HG03439 (cell line): Measurements from ENCODE around the gene CYGB.

Source experiments
- ATAC-seq: cut with Tn5 transposase; IDR thresholded peaks from one replicate; pipeline ENCODE4 v1.9.1; 2021; ENCODE audit warnings: mild to moderate bottlenecking, moderate library complexity; ENCODE audit not compliant: unreplicated experiment

Gene CYGB

GRCh38 chr17:76551685-76552084, 14.2 kb upstream of the CYGB start:
- no peak for ATAC-seq

- ATAC-seq, result no peak
Observed at GRCh38 chr17:76550712-76551615, 13.5 kb upstream of the CYGB start.

GRCh38 chr17:76549539-76549938, 12.0 kb upstream of the CYGB start:
- no peak for ATAC-seq

GRCh38 chr17:76549215-76549518, 11.7 kb upstream of the CYGB start:
- no peak for ATAC-seq

- ATAC-seq, result no peak
Observed at GRCh38 chr17:76548378-76549214, 11.1 kb upstream of the CYGB start.

GRCh38 chr17:76547642-76548202, 10.2 kb upstream of the CYGB start:
- no peak for ATAC-seq

GRCh38 chr17:76547183-76547641, 9.7 kb upstream of the CYGB start:
- no peak for ATAC-seq

GRCh38 chr17:76546556-76547182, 9.2 kb upstream of the CYGB start:
- ATAC-seq, result no peak

- no peak for ATAC-seq
Observed at GRCh38 chr17:76545918-76546555, 8.5 kb upstream of the CYGB start.

GRCh38 chr17:76544546-76545365, 7.2 kb upstream of the CYGB start:
- no peak for ATAC-seq

- no peak for ATAC-seq
Observed at GRCh38 chr17:76543826-76544545, 6.5 kb upstream of the CYGB start.

GRCh38 chr17:76543482-76543825, 5.9 kb upstream of the CYGB start:
- no peak for ATAC-seq

- ATAC-seq, result no peak
Observed at GRCh38 chr17:76542984-76543383, 5.5 kb upstream of the CYGB start.

GRCh38 chr17:76542566-76542971, 5.1 kb upstream of the CYGB start:
- ATAC-seq, result no peak

- no peak for ATAC-seq
Observed at GRCh38 chr17:76541739-76542454, 4.4 kb upstream of the CYGB start.

GRCh38 chr17:76540381-76541300, 3.1 kb upstream of the CYGB start:
- no peak for ATAC-seq

- no peak for ATAC-seq
Observed at GRCh38 chr17:76539631-76540271, 2.2 kb upstream of the CYGB start, which contains the start of gene PRCD. PRCD (plus strand) TSS chr17:76540044; CDS start chr17:76540142, 98 bp downstream.
